AG10803 (cell line): ENCODE results near the gene ZNF260.
"Not testable (repeated sequence)": the region's sequence is repeated elsewhere in the genome, so short reads cannot be mapped to it uniquely, and the experiment has no call there.

Experiments
- DNase-seq: peaks from one replicate; pipeline ENCODE4 v3.0.0; 2010; ENCODE audit warnings: low read depth
- H3K4me3 ChIP-seq: 2 replicates; pipeline ENCODE4 v1.5.1; 2011; ENCODE audit warnings: mild to moderate bottlenecking, low read length, control low read depth
- CTCF ChIP-seq: conservative IDR thresholded peaks from 2 replicates; pipeline ENCODE4 v1.5.1; 2011; ENCODE audit warnings: mild to moderate bottlenecking, low read length, control low read depth, inconsistent platforms

Gene ZNF260

GRCh38 chr19:36514012-36514612 lies 14.0 kb downstream of the ZNF260 start:
- no peak overlapping the region for H3K4me3 ChIP-seq

GRCh38 chr19:36508325-36508724 lies 19.7 kb downstream of the ZNF260 start:
- TF ChIP-seq CTCF = no peak
- no peak overlapping the region for H3K4me3 ChIP-seq
- no peak for DNase-seq

More at GRCh38 chr19:36514012-36514612, 14.0 kb downstream of the ZNF260 start:
- TF ChIP-seq CTCF = no peak
- DNase-seq = no peak

- no peak for DNase-seq
- no peak overlapping the region for H3K4me3 ChIP-seq
- TF ChIP-seq CTCF = no peak
Observed at GRCh38 chr19:36501973-36502372, 26.1 kb downstream of the ZNF260 start.

- no peak for DNase-seq
- H3K4me3 ChIP-seq = no peak overlapping the region
- no peak for TF ChIP-seq CTCF
Observed at GRCh38 chr19:36497001-36497400, 31.1 kb downstream of the ZNF260 start.

- TF ChIP-seq CTCF = peak; percentile 66
- DNase-seq = peak; percentile 54
- not testable (repeated sequence) for H3K4me3 ChIP-seq
Observed at GRCh38 chr19:36492689-36493453, 35.2 kb downstream of the ZNF260 start.

GRCh38 chr19:36490846-36491245 lies 37.2 kb downstream of the ZNF260 start:
- DNase-seq, H3K4me3 ChIP-seq: not testable (repeated sequence)

- peak overlapping the region; percentile 99 for H3K4me3 ChIP-seq
- peak; percentile 93 for DNase-seq
- no peak for TF ChIP-seq CTCF
Observed at GRCh38 chr19:36489920-36490415, 38.1 kb downstream of the ZNF260 start.
